ENCODE measurements around the gene NOS1. TPM values are rescaled to one million over a fixed set of nuclear protein-coding genes. Genes with fewer than 3 reads are reported as not detected.
"Not testable (repeated sequence)": the region's sequence is repeated elsewhere in the genome, so short reads cannot be mapped to it uniquely, and the experiment has no call there.

NOS1 gene
- total and polyA plus RNA-seq, 2 donors (not counting 3 experiments of a cell fraction or from before 2014, with no cell fraction given), result not detected

- Histone ChIP-seq H3K4me1 (ENCODE audit: control insufficient read depth, extremely low read depth, insufficient read depth, low read length) (no peaks in the 10 kb centered on the region), H4K20me1 (replicated peaks; ENCODE audit: control insufficient read depth, extremely low read depth, insufficient read depth, low read length) (no peaks in the 10 kb centered on the region), H3K4me3 (replicated peaks in 1 of 3; ENCODE audit: insufficient read depth in 1 of 3, low read depth in 1 of 3, low read length in 3 of 3) (no peak overlapping the region), H3K27me3 (ENCODE audit: control insufficient read depth in 2 of 2, insufficient read depth in 2 of 2, low read length in 2 of 2) (no peaks in the 10 kb centered on the region), H3K36me3 (ENCODE audit: control insufficient read depth in 2 of 2, extremely low read depth in 1 of 2, insufficient read depth in 2 of 2, low read length in 2 of 2) (no peaks in the 10 kb centered on the region), H3K79me2 (ENCODE audit: control insufficient read depth, insufficient read depth, low read length) (no peaks in the 10 kb centered on the region), H3K9me3 (replicated peaks; ENCODE audit: control insufficient read depth, insufficient read depth, low read length) (no peaks in the 10 kb centered on the region), H3K27ac (ENCODE audit: insufficient read depth, low read depth, low read length) (no peak overlapping the region), H3K9me1 (replicated peaks; ENCODE audit: control insufficient read depth, extremely low read depth, insufficient read depth, low read length) (no peaks in the 10 kb centered on the region), H3K9ac (replicated peaks; ENCODE audit: extremely low read depth, insufficient read depth, low read length) (no peak overlapping the region), H3K4me2 (ENCODE audit: insufficient read depth, low read length) (no peak overlapping the region), H2AFZ (ENCODE audit: low read depth, low read length) (no peak overlapping the region)
- FAIRE-seq (no peak), DNase-seq (ENCODE audit: low read depth, low spot score) (no peak)
- TF ChIP-seq, protein P1, sequence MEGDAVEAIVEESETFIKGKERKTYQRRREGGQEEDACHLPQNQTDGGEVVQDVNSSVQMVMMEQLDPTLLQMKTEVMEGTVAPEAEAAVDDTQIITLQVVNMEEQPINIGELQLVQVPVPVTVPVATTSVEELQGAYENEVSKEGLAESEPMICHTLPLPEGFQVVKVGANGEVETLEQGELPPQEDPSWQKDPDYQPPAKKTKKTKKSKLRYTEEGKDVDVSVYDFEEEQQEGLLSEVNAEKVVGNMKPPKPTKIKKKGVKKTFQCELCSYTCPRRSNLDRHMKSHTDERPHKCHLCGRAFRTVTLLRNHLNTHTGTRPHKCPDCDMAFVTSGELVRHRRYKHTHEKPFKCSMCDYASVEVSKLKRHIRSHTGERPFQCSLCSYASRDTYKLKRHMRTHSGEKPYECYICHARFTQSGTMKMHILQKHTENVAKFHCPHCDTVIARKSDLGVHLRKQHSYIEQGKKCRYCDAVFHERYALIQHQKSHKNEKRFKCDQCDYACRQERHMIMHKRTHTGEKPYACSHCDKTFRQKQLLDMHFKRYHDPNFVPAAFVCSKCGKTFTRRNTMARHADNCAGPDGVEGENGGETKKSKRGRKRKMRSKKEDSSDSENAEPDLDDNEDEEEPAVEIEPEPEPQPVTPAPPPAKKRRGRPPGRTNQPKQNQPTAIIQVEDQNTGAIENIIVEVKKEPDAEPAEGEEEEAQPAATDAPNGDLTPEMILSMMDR (IDR thresholded peaks at IDR 0.05; ENCODE audit: extremely low read depth in 1 of 2, insufficient read depth in 1 of 2, low read depth in 1 of 2, low read length in 2 of 2), result no peak
- TF ChIP-seq EZH2 (IDR thresholded peaks at IDR 0.05; ENCODE audit: borderline replicate concordance, low read depth, low read length, severe bottlenecking), result no peak
- no peak for TF ChIP-seq MYC (IDR thresholded peaks at IDR 0.05; ENCODE audit: low read depth, low read length)
- no peak for TF ChIP-seq JUN (IDR thresholded peaks at IDR 0.05; ENCODE audit: borderline replicate concordance, insufficient read depth, insufficient read length, low read depth)
- no peak for TF ChIP-seq POLR2AphosphoS5 (IDR thresholded peaks at IDR 0.05; ENCODE audit: insufficient read depth, low read depth, low read length)
- TF ChIP-seq GATA2 (IDR thresholded peaks at IDR 0.05; ENCODE audit: insufficient read depth, insufficient read length, low read depth, low read length), result no peak
- no peak for TF ChIP-seq FOS (IDR thresholded peaks at IDR 0.05; ENCODE audit: borderline replicate concordance, insufficient read depth, low read length)
- TF ChIP-seq, protein P2, sequence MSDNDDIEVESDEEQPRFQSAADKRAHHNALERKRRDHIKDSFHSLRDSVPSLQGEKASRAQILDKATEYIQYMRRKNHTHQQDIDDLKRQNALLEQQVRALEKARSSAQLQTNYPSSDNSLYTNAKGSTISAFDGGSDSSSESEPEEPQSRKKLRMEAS (IDR thresholded peaks at IDR 0.05; ENCODE audit: insufficient read depth, insufficient read length), result no peak
- no peak for TF ChIP-seq POLR2A (IDR thresholded peaks at IDR 0.05; ENCODE audit: low read depth, low read length)
- POLR2A ChIA-PET, result no interaction called here
- intact Hi-C loops (cut with micrococcal nuclease), result no loop called here
- CTCF ChIA-PET, result interaction anchor here (2.1 to 6.6 kb wide), 4 partner anchors 217 to 486 kb away, joined by 10 to 530 read pairs (median 230); no protein-coding TSS in a partner anchor
- BruUV-seq (replicated peaks), result no TSS peak
- dilution Hi-C loops (cut with MboI; ENCODE audit: extremely low pct_ligation_motif_present, low sequenced_read_pairs), result loop anchor here (25.0 kb wide), 1 partner anchor 467 kb away; no protein-coding TSS in a partner anchor
Observed at GRCh38 chr12:117370588-117370987, 9.2 kb upstream of the NOS1 start.

- H3K27ac ChIP-seq (ENCODE audit: insufficient read depth, low read depth, low read length); FAIRE-seq; H3K27me3 ChIP-seq (ENCODE audit: control insufficient read depth in 2 of 2, insufficient read depth in 2 of 2, low read length in 2 of 2); H3K9me3 ChIP-seq (replicated peaks; ENCODE audit: control insufficient read depth, insufficient read depth, low read length); intact Hi-C loops (cut with micrococcal nuclease); H3K4me1 ChIP-seq (ENCODE audit: control insufficient read depth, extremely low read depth, insufficient read depth, low read length); H4K20me1 ChIP-seq (replicated peaks; ENCODE audit: control insufficient read depth, extremely low read depth, insufficient read depth, low read length); H3K9me1 ChIP-seq (replicated peaks; ENCODE audit: control insufficient read depth, extremely low read depth, insufficient read depth, low read length); H3K4me3 ChIP-seq (replicated peaks in 1 of 3; ENCODE audit: insufficient read depth in 1 of 3, low read depth in 1 of 3, low read length in 3 of 3); H2AFZ ChIP-seq (ENCODE audit: low read depth, low read length); BruUV-seq (replicated peaks); H3K79me2 ChIP-seq (ENCODE audit: control insufficient read depth, insufficient read depth, low read length); H3K4me2 ChIP-seq (ENCODE audit: insufficient read depth, low read length); POLR2A ChIA-PET; H3K36me3 ChIP-seq (ENCODE audit: control insufficient read depth in 2 of 2, extremely low read depth in 1 of 2, insufficient read depth in 2 of 2, low read length in 2 of 2); DNase-seq (ENCODE audit: low read depth, low spot score); H3K9ac ChIP-seq (replicated peaks; ENCODE audit: extremely low read depth, insufficient read depth, low read length): not testable (repeated sequence)
- dilution Hi-C loops (cut with MboI; ENCODE audit: extremely low pct_ligation_motif_present, low sequenced_read_pairs), result loop anchor here (25.0 kb wide), 1 partner anchor 467 kb away; no protein-coding TSS in a partner anchor
- CTCF ChIA-PET, result interaction anchor here (0.6 to 6.6 kb wide), 5 partner anchors 137 to 488 kb away, joined by 4 to 530 read pairs (median 219); no protein-coding TSS in a partner anchor
Observed at GRCh38 chr12:117370000-117370399, 8.6 kb upstream of the NOS1 start.

All from endothelial cell of umbilical vein (primary cell).